Subcutaneous abdominal adipose tissue (tissue), 5 donors: ENCODE data around the gene FAM171A2.
A peak's percentile ranks its signal among the peaks of the same experiment; 100 is the strongest.

ENCODE experiments used
- H3K27ac ChIP-seq: one replicate; pipeline ENCODE4 v1.7.0; 2013; ENCODE audit warnings: low read depth, mild to moderate bottlenecking, inconsistent platforms, low read length, moderate library complexity
- H3K27me3 ChIP-seq, 5 donors: one replicate each; pipeline ENCODE4 v1.7.0; 2013; ENCODE audit warnings: low read length in 5 of 5, inconsistent platforms in 1 of 5; ENCODE audit not compliant: control insufficient read depth in 5 of 5, insufficient read depth in 4 of 5
- H3K36me3 ChIP-seq, 5 donors: one replicate each; pipeline ENCODE4 v1.7.0; 2013; ENCODE audit warnings: low read length in 5 of 5; ENCODE audit not compliant: control insufficient read depth in 5 of 5, insufficient read depth in 5 of 5
- H3K4me1 ChIP-seq, 5 donors: one replicate each; pipeline ENCODE4 v1.7.0; 2013; ENCODE audit warnings: low read length in 5 of 5, mild to moderate bottlenecking in 3 of 5, moderate library complexity in 1 of 5; ENCODE audit not compliant: control insufficient read depth in 5 of 5, insufficient read depth in 5 of 5
- H3K4me3 ChIP-seq, 5 donors: one replicate each; pipeline ENCODE4 v1.7.0; 2013; ENCODE audit warnings: low read length in 5 of 5, low read depth in 1 of 5
- H3K9ac ChIP-seq, 5 donors: one replicate each; pipeline ENCODE4 v1.7.0; 2013; ENCODE audit warnings: low read length in 5 of 5, mild to moderate bottlenecking in 4 of 5, moderate library complexity in 3 of 5
- H3K9me3 ChIP-seq, 5 donors: one replicate each; pipeline ENCODE4 v1.7.0; 2013; ENCODE audit warnings: low read length in 5 of 5; ENCODE audit not compliant: control insufficient read depth in 5 of 5
- donor health status: healthy.
- donor health status: healthy.
- donor health status: healthy.
- donor health status: healthy.
- donor health status: healthy.

The FAM171A2 gene

GRCh38 chr17:44384281-44384822 is 20.7 kb upstream of the FAM171A2 start:
- no peak overlapping the region for H3K27ac ChIP-seq
- H3K27me3 ChIP-seq: peaks cover 0 to 13% (median 0%) of the 10 kb centered on the region in 5 donors
- peak overlapping the region in 4 of 5 donors; percentile 62 to 74 (median 63) for H3K4me3 ChIP-seq
- H3K9me3 ChIP-seq: no peaks in the 10 kb centered on the region
- no peaks in the 10 kb centered on the region for H3K36me3 ChIP-seq
- peaks cover 0 to 20% (median 17%) of the 10 kb centered on the region in 5 donors for H3K4me1 ChIP-seq
- peak overlapping the region in 2 of 5 donors; percentile 31 to 73 for H3K9ac ChIP-seq

DNA sequence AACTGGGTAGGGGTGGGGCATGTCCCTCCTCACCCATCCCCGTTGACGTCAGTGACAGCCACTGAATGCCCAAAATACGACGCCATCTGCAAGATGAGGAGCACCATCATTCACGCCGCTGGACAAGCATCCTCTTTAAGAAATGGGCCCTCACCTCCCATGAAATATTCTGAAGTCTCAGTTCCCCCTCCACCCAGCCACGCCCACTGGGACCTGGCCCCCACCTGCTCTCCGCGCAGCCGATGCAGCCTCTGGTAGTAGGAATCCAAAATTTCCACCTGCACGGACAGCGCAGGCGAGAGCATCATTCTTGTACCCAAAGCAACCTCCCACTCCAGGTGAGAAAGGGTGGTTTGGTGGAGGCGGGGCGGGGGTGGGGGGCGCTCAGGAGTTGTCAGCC is 20.2 kb upstream of the FAM171A2 start:
- H3K27ac ChIP-seq: no peak overlapping the region
- H3K9me3 ChIP-seq: no peaks in the 10 kb centered on the region
- H3K4me3 ChIP-seq: no peak overlapping the region
- H3K36me3 ChIP-seq: no peaks in the 10 kb centered on the region
- H3K27me3 ChIP-seq: peaks cover 0 to 13% (median 0%) of the 10 kb centered on the region in 5 donors
- peaks cover 0 to 20% (median 17%) of the 10 kb centered on the region in 5 donors for H3K4me1 ChIP-seq
- no peak overlapping the region for H3K9ac ChIP-seq

GRCh38 chr17:44383363-44383762 is 19.7 kb upstream of the FAM171A2 start:
- H3K4me1 ChIP-seq: peaks cover 0 to 20% (median 17%) of the 10 kb centered on the region in 5 donors
- no peak overlapping the region for H3K27ac ChIP-seq
- no peak overlapping the region for H3K9ac ChIP-seq
- peaks cover 0 to 13% (median 0%) of the 10 kb centered on the region in 5 donors for H3K27me3 ChIP-seq
- no peaks in the 10 kb centered on the region for H3K36me3 ChIP-seq
- H3K4me3 ChIP-seq: no peak overlapping the region
- H3K9me3 ChIP-seq: no peaks in the 10 kb centered on the region

- no peak overlapping the region for H3K9ac ChIP-seq
- no peak overlapping the region for H3K4me3 ChIP-seq
- H3K36me3 ChIP-seq: no peaks in the 10 kb centered on the region
- no peak overlapping the region for H3K27ac ChIP-seq
- H3K27me3 ChIP-seq: peaks cover 0 to 13% (median 0%) of the 10 kb centered on the region in 5 donors
- H3K9me3 ChIP-seq: no peaks in the 10 kb centered on the region
- H3K4me1 ChIP-seq: peaks cover 0 to 20% (median 17%) of the 10 kb centered on the region in 5 donors
Observed at GRCh38 chr17:44382917-44383316, 19.3 kb upstream of the FAM171A2 start.

DNA sequence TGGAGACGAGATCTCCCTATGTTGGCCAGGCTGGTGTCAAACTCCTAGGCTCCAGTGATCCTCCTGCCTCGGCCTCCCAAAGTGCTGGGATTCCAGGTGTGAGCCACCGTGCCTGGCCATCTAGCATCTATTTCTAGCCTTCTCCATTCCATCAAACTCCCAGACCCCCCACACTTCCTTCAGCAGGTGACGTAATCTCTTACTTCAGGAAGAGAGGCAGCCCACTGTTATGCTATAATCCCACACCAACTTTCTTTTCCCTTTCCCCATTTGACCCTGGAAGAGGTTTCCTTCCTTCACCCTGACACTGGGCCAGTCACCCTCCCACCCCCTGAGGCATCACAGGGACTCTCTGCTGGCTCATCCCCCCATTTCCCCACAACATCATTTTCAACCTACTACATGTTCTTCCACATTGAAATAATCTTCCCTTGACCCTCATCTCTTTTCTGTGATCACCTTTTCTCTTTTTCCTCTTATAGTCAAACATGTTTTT is 18.2 kb upstream of the FAM171A2 start:
- no peak overlapping the region for H3K4me3 ChIP-seq
- no peaks in the 10 kb centered on the region for H3K9me3 ChIP-seq
- no peak overlapping the region for H3K27ac ChIP-seq

DNA sequence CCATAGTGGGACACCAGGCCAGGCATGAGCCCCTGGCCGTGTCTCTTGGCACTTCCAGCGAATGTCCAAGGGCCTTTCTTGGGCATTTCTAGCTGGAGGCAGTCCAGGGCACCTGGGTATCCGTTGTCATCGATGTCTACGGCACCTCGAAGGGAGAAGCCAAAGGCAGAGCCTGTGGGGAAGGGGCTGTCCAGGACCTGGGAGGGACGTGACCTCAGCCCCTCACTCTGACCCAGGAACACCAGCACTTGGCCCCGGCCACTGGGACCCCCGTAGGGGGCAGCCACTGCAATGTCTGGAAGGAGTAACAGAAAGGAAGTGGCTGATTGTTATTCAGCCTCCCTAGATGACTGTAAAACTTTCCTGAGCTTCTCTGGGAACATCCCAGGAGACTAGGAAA is 17.1 kb upstream of the FAM171A2 start:
- Histone ChIP-seq H3K27ac (no peak overlapping the region), H3K4me1 (peaks cover 0 to 24% (median 22%) of the 10 kb centered on the region in 5 donors), H3K4me3 (no peak overlapping the region), H3K9me3 (no peaks in the 10 kb centered on the region), H3K27me3 (peaks cover 0 to 10% (median 0%) of the 10 kb centered on the region in 5 donors), H3K9ac (no peak overlapping the region), H3K36me3 (no peaks in the 10 kb centered on the region)

More for the DNA sequence above, 18.2 kb upstream of the FAM171A2 start:
- Histone ChIP-seq H3K36me3 (no peaks in the 10 kb centered on the region), H3K9ac (no peak overlapping the region), H3K27me3 (peaks cover 0 to 13% (median 0%) of the 10 kb centered on the region in 5 donors), H3K4me1 (peaks cover 0 to 20% (median 17%) of the 10 kb centered on the region in 5 donors)

GRCh38 chr17:44379887-44380286 is 16.2 kb upstream of the FAM171A2 start:
- no peak overlapping the region for H3K4me3 ChIP-seq
- peaks cover 0 to 7% (median 0%) of the 10 kb centered on the region in 5 donors for H3K27me3 ChIP-seq
- H3K36me3 ChIP-seq: no peaks in the 10 kb centered on the region

GRCh38 chr17:44378171-44378705 is 14.6 kb upstream of the FAM171A2 start:
- no peak overlapping the region for H3K27ac ChIP-seq
- H3K27me3 ChIP-seq: peaks cover 0 to 5% (median 0%) of the 10 kb centered on the region in 5 donors
- no peak overlapping the region for H3K9ac ChIP-seq
- H3K4me3 ChIP-seq: no peak overlapping the region
- H3K36me3 ChIP-seq: no peaks in the 10 kb centered on the region
- H3K4me1 ChIP-seq: peaks cover 0 to 14% (median 7%) of the 10 kb centered on the region in 5 donors
- no peaks in the 10 kb centered on the region for H3K9me3 ChIP-seq

More at GRCh38 chr17:44379887-44380286, 16.2 kb upstream of the FAM171A2 start:
- Histone ChIP-seq H3K9ac (no peak overlapping the region), H3K4me1 (peaks cover 0 to 21% (median 14%) of the 10 kb centered on the region in 5 donors), H3K9me3 (no peaks in the 10 kb centered on the region), H3K27ac (no peak overlapping the region)

DNA sequence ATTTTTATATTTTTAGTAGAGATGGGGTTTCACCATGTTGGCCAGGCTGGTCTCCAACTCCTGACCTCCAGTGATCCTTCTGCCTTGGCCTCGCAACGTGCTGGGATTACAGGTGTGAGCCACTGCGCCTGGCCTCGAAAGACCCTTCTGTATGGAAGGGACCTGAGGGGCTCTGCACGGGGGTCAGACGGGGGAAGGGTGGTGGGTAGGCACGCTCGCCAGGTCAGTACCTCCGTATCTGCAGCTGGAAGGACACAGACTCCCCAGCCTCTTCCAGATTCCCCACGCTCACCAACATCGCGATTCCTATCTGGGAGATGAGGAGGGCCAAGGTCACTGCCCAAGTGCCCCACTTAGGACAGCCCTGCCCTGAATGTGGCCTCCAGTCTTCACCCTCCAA is 13.1 kb upstream of the FAM171A2 start:
- no peak overlapping the region for H3K4me3 ChIP-seq
- no peak overlapping the region for H3K27ac ChIP-seq
- no peaks in the 10 kb centered on the region for H3K36me3 ChIP-seq
- no peak overlapping the region for H3K9ac ChIP-seq
- peaks cover 0 to 14% (median 7%) of the 10 kb centered on the region in 5 donors for H3K4me1 ChIP-seq
- H3K9me3 ChIP-seq: no peaks in the 10 kb centered on the region
- H3K27me3 ChIP-seq: peaks cover 0 to 5% (median 3%) of the 10 kb centered on the region in 5 donors

GRCh38 chr17:44376124-44376523 is 12.5 kb upstream of the FAM171A2 start:
- peaks cover 0 to 14% (median 7%) of the 10 kb centered on the region in 5 donors for H3K4me1 ChIP-seq
- H3K36me3 ChIP-seq: no peaks in the 10 kb centered on the region
- no peak overlapping the region for H3K4me3 ChIP-seq
- H3K9me3 ChIP-seq: no peaks in the 10 kb centered on the region
- peaks cover 0 to 5% (median 3%) of the 10 kb centered on the region in 5 donors for H3K27me3 ChIP-seq
- H3K9ac ChIP-seq: no peak overlapping the region
- no peak overlapping the region for H3K27ac ChIP-seq
